ENCODE data around the gene SUSD6. TPM values are rescaled to one million over a fixed set of nuclear protein-coding genes. Genes with fewer than 3 reads are reported as not detected.

Gene SUSD6
- total RNA-seq, 1 donor from 2014 or later, result 67.1 TPM

DNA sequence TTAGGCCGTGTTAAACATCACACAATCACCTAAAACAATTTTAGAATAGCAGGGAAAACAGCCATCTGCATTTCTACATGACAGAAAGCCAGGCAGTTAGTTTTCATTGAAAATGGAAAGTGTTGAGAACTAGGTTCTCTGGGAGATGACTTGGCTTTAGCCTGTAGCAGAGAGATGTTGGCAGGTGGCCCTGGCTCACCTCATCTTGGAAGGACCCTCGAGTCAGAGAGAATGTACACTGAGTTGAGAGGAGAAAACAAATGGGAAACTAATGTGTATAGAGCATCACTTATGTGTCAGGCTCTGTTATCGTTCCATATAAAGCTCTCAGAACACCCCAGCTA is 51.9 kb downstream of the SUSD6 start:
- intact Hi-C loops (cut with micrococcal nuclease), result loop anchor here (1.0 kb wide), 1 partner anchor 10 kb away; no protein-coding TSS in a partner anchor
- no peaks in the 10 kb centered on the region for H3K27me3 Mint-ChIP-seq
- ATAC-seq (ENCODE audit: low read depth) (no peak), DNase-seq (no peak)
- ChIA-PET POLR2A (no interaction called here), CTCF (no interaction called here)
- H3K4me3 Mint-ChIP-seq, result no peak overlapping the region
- TF ChIP-seq, protein P1, sequence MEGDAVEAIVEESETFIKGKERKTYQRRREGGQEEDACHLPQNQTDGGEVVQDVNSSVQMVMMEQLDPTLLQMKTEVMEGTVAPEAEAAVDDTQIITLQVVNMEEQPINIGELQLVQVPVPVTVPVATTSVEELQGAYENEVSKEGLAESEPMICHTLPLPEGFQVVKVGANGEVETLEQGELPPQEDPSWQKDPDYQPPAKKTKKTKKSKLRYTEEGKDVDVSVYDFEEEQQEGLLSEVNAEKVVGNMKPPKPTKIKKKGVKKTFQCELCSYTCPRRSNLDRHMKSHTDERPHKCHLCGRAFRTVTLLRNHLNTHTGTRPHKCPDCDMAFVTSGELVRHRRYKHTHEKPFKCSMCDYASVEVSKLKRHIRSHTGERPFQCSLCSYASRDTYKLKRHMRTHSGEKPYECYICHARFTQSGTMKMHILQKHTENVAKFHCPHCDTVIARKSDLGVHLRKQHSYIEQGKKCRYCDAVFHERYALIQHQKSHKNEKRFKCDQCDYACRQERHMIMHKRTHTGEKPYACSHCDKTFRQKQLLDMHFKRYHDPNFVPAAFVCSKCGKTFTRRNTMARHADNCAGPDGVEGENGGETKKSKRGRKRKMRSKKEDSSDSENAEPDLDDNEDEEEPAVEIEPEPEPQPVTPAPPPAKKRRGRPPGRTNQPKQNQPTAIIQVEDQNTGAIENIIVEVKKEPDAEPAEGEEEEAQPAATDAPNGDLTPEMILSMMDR (IDR thresholded peaks at IDR 0.05), result no peak
- H3K36me3 Mint-ChIP-seq (ENCODE audit: low read depth), result peaks cover 47% of the 10 kb centered on the region
- H3K27ac Mint-ChIP-seq, result peak overlapping the region; percentile 80
- H3K9me3 Mint-ChIP-seq, result no peaks in the 10 kb centered on the region
- peaks cover 89% of the 10 kb centered on the region for H3K4me1 Mint-ChIP-seq

DNA sequence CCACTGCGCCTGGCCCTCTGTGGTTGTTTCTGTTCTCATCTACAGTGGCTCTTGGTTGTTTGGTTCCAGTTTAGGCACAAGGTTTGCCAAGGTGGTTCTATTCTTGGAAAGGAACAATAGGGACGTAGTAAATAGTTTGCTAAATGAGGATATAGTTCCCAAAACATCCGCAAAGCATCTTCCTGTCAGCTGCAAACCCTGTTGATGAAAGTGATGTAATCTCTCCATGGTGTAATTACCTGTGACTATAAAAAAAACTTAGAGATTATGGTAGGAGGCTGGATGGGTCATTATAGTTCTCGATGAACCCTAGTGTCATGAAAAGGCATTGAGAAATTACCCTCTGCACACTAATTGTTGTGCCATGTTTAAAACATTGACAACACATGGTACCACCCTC is 52.9 kb downstream of the SUSD6 start:
- Mint-ChIP-seq H3K27me3 (no peaks in the 10 kb centered on the region), H3K27ac (peak overlapping the region; percentile 80), H3K36me3 (ENCODE audit: low read depth) (peaks cover 40% of the 10 kb centered on the region), H3K9me3 (no peaks in the 10 kb centered on the region), H3K4me1 (peaks cover 89% of the 10 kb centered on the region), H3K4me3 (no peak overlapping the region)
- ATAC-seq (ENCODE audit: low read depth), result no peak
- DNase-seq, result no peak
- CTCF ChIA-PET, result interaction anchor here (1.3 kb wide), 1 partner anchor 9 kb away, joined by 3 read pairs; no protein-coding TSS in a partner anchor
- intact Hi-C loops (cut with micrococcal nuclease), result no loop called here
- POLR2A ChIA-PET, result interaction anchor here (1.6 kb wide), 1 partner anchor 50 kb away, joined by 6 read pairs; no protein-coding TSS in a partner anchor
- TF ChIP-seq, protein P1 (IDR thresholded peaks at IDR 0.05), result no peak

- H3K27ac Mint-ChIP-seq, result peak overlapping the region; percentile 80
- intact Hi-C loops (cut with micrococcal nuclease), result loop anchor here (1.0 kb wide), 1 partner anchor 8 kb away; no protein-coding TSS in a partner anchor
- ChIA-PET CTCF (interaction anchor here (1.3 to 2.1 kb wide), 2 partner anchors 9 to 60 kb away, joined by 3 to 6 read pairs; no protein-coding TSS in a partner anchor), POLR2A (interaction anchor here (1.0 to 1.6 kb wide), 3 partner anchors 27 to 53 kb away, joined by 4 to 6 read pairs (median 4); no protein-coding TSS in a partner anchor)
- H3K4me1 Mint-ChIP-seq, result peaks cover 93% of the 10 kb centered on the region
- TF ChIP-seq, protein P1 (IDR thresholded peaks at IDR 0.05), result no peak
- peaks cover 40% of the 10 kb centered on the region for H3K36me3 Mint-ChIP-seq (ENCODE audit: low read depth)
- peak overlapping the region; percentile 26 for H3K4me3 Mint-ChIP-seq
- no peak for DNase-seq
- H3K9me3 Mint-ChIP-seq, result no peaks in the 10 kb centered on the region
- H3K27me3 Mint-ChIP-seq, result no peaks in the 10 kb centered on the region
- ATAC-seq (ENCODE audit: low read depth), result peak; percentile 43
Observed at GRCh38 chr14:69664865-69665526, 53.6 kb downstream of the SUSD6 start.

GRCh38 chr14:69665631-69666030 is 54.2 kb downstream of the SUSD6 start:
- POLR2A ChIA-PET, result interaction anchor here (1.0 to 1.2 kb wide), 2 partner anchors 27 to 53 kb away, joined by 4 read pairs; no protein-coding TSS in a partner anchor
- Mint-ChIP-seq H3K36me3 (ENCODE audit: low read depth) (peaks cover 39% of the 10 kb centered on the region), H3K27me3 (no peaks in the 10 kb centered on the region), H3K4me3 (peak overlapping the region; percentile 25), H3K27ac (peak overlapping the region; percentile 80), H3K9me3 (no peaks in the 10 kb centered on the region), H3K4me1 (peaks cover 95% of the 10 kb centered on the region)
- intact Hi-C loops (cut with micrococcal nuclease), result loop anchor here (1.0 to 2.0 kb wide), 2 partner anchors 8 to 23 kb away; no protein-coding TSS in a partner anchor
- TF ChIP-seq, protein P1 (IDR thresholded peaks at IDR 0.05), result no peak
- no peak for ATAC-seq (ENCODE audit: low read depth)
- CTCF ChIA-PET, result interaction anchor here (2.1 kb wide), 1 partner anchor 61 kb away, joined by 6 read pairs; no protein-coding TSS in a partner anchor
- no peak for DNase-seq

DNA sequence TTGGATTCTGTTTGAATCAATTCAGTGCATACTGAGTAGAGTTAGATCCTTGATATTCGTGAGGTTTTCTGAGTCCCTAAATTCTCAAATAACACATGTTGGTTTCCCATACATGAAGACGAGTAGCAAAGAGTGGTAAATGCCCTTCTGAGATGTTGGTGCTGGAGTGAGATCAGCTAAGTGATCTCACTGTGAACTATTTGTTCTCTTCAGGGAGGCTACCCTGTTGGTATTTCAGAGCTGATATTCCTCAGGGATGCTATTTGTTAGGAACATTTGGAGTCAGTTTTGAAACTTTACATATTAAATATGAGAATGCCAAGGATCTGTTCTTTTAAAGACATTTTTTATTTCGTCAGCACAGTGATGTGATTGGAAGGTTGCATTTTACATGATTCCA is 54.7 kb downstream of the SUSD6 start:
- H3K36me3 Mint-ChIP-seq (ENCODE audit: low read depth), result peaks cover 39% of the 10 kb centered on the region
- TF ChIP-seq, protein P1 (IDR thresholded peaks at IDR 0.05), result no peak
- intact Hi-C loops (cut with micrococcal nuclease), result loop anchor here (2.0 kb wide), 1 partner anchor 23 kb away; no protein-coding TSS in a partner anchor
- H3K4me3 Mint-ChIP-seq, result no peak overlapping the region
- ChIA-PET CTCF (interaction anchor here (2.1 kb wide), 1 partner anchor 61 kb away, joined by 6 read pairs; no protein-coding TSS in a partner anchor), POLR2A (interaction anchor here (1.2 to 3.2 kb wide), 2 partner anchors 28 to 51 kb away, joined by 4 to 14 read pairs; no protein-coding TSS in a partner anchor)
- no peak for DNase-seq
- H3K27ac Mint-ChIP-seq, result peak overlapping the region; percentile 80
- no peaks in the 10 kb centered on the region for H3K27me3 Mint-ChIP-seq
- no peak for ATAC-seq (ENCODE audit: low read depth)
- no peaks in the 10 kb centered on the region for H3K9me3 Mint-ChIP-seq
- peaks cover 96% of the 10 kb centered on the region for H3K4me1 Mint-ChIP-seq
